ENCODE data around the gene IFNB1. TPM values are rescaled to one million over a fixed set of nuclear protein-coding genes. Genes with fewer than 3 reads are reported as not detected.

IFNB1 gene
- total RNA-seq, 2 donors from 2014 or later: not detected

DNA sequence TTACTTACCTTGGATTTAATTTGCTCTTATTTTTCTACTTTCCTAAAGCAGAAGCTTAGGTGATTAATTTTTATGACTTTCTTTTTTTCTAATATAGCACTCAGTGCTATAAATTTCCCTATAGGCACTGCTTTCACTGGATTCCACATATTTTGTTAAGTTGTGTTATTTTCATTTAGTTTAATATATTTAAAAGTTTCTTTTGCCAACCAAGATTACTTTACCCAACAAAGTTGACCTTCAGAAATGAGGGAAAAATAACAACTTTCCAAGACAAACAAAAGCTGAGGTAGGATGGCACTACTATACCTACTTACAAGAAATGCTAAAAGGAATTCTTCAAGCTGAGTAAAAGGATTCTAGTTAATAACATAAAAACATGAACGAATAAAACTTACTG, 8.8 kb upstream of the IFNB1 start:
- H3K4me3 Mint-ChIP-seq: no peak overlapping the region
- no peak overlapping the region for H3K27ac Mint-ChIP-seq
- no peak for DNase-seq
- Histone ChIP-seq H3K4me3 (ENCODE audit: low read length) (no peak overlapping the region), H3K36me3 (ENCODE audit: control insufficient read depth, insufficient read depth, low read length) (no peaks in the 10 kb centered on the region), H3K9ac (ENCODE audit: extremely low read depth, low read length, poor library complexity, severe bottlenecking) (no peak overlapping the region), H3K9me3 (ENCODE audit: control insufficient read depth, low read length) (peaks cover 9% of the 10 kb centered on the region), H3K27me3 (ENCODE audit: control insufficient read depth, insufficient read depth, low read length, poor library complexity, severe bottlenecking) (no peaks in the 10 kb centered on the region), H3K4me1 (ENCODE audit: control insufficient read depth, insufficient read depth, low read length) (no peaks in the 10 kb centered on the region), H3K27ac (ENCODE audit: low read depth, low read length) (no peak overlapping the region)
- H3K9me3 Mint-ChIP-seq: peaks cover 13% of the 10 kb centered on the region
- no peaks in the 10 kb centered on the region for H3K36me3 Mint-ChIP-seq (ENCODE audit: low read depth)
- no peaks in the 10 kb centered on the region for H3K27me3 Mint-ChIP-seq (ENCODE audit: insufficient read depth)
- TF ChIP-seq, protein P1, sequence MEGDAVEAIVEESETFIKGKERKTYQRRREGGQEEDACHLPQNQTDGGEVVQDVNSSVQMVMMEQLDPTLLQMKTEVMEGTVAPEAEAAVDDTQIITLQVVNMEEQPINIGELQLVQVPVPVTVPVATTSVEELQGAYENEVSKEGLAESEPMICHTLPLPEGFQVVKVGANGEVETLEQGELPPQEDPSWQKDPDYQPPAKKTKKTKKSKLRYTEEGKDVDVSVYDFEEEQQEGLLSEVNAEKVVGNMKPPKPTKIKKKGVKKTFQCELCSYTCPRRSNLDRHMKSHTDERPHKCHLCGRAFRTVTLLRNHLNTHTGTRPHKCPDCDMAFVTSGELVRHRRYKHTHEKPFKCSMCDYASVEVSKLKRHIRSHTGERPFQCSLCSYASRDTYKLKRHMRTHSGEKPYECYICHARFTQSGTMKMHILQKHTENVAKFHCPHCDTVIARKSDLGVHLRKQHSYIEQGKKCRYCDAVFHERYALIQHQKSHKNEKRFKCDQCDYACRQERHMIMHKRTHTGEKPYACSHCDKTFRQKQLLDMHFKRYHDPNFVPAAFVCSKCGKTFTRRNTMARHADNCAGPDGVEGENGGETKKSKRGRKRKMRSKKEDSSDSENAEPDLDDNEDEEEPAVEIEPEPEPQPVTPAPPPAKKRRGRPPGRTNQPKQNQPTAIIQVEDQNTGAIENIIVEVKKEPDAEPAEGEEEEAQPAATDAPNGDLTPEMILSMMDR (conservative IDR thresholded peaks at IDR 0.05): no peak
- no peaks in the 10 kb centered on the region for H3K4me1 Mint-ChIP-seq
- 97% methylated on average over 1 of the region's 1 CpG; no CpG with 5 or more reads in 1 of the 2 experiments for WGBS, 2 experiments (ENCODE audit: insufficient coverage in 1 of 2, insufficient read length in 1 of 2)

DNA sequence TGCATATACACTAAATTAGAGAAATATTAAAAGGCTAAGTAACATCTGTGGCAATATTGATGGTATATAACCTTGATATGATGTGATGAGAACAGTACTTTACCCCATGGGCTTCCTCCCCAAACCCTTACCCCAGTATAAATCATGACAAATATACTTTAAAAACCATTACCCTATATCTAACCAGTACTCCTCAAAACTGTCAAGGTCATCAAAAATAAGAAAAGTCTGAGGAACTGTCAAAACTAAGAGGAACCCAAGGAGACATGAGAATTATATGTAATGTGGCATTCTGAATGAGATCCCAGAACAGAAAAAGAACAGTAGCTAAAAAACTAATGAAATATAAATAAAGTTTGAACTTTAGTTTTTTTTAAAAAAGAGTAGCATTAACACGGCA, 7.3 kb upstream of the IFNB1 start:
- no peak overlapping the region for H3K27ac Mint-ChIP-seq
- Histone ChIP-seq H3K9ac (ENCODE audit: extremely low read depth, low read length, poor library complexity, severe bottlenecking) (no peak overlapping the region), H3K9me3 (ENCODE audit: control insufficient read depth, low read length) (peaks cover 9% of the 10 kb centered on the region), H3K4me1 (ENCODE audit: control insufficient read depth, insufficient read depth, low read length) (no peaks in the 10 kb centered on the region), H3K36me3 (ENCODE audit: control insufficient read depth, insufficient read depth, low read length) (no peaks in the 10 kb centered on the region), H3K27me3 (ENCODE audit: control insufficient read depth, insufficient read depth, low read length, poor library complexity, severe bottlenecking) (no peaks in the 10 kb centered on the region), H3K27ac (ENCODE audit: low read depth, low read length) (no peak overlapping the region), H3K4me3 (ENCODE audit: low read length) (no peak overlapping the region)
- H3K4me1 Mint-ChIP-seq: no peaks in the 10 kb centered on the region
- TF ChIP-seq, protein P1 (conservative IDR thresholded peaks at IDR 0.05): no peak
- H3K9me3 Mint-ChIP-seq: peaks cover 13% of the 10 kb centered on the region
- whole genome bisulfite sequencing, 2 experiments (ENCODE audit: insufficient coverage in 1 of 2, insufficient read length in 1 of 2): 100% methylated on average over 1 of the region's 1 CpG; no CpG with 5 or more reads in 1 of the 2 experiments
- no peak overlapping the region for H3K4me3 Mint-ChIP-seq
- H3K36me3 Mint-ChIP-seq (ENCODE audit: low read depth): no peaks in the 10 kb centered on the region
- no peak for DNase-seq
- H3K27me3 Mint-ChIP-seq (ENCODE audit: insufficient read depth): no peaks in the 10 kb centered on the region

DNA sequence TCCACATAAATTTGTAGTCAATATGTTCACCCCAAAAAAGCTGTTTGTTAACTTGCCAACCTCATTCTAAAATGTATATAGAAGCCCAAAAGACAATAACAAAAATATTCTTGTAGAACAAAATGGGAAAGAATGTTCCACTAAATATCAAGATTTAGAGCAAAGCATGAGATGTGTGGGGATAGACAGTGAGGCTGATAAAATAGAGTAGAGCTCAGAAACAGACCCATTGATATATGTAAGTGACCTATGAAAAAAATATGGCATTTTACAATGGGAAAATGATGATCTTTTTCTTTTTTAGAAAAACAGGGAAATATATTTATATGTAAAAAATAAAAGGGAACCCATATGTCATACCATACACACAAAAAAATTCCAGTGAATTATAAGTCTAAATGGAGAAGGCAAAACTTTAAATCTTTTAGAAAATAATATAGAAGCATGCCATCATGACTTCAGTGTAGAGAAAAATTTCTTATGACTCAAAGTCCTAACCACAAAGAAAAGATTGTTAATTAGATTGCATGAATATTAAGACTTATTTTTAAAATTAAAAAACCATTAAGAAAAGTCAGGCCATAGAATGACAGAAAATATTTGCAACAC, 6.6 kb upstream of the IFNB1 start:
- Histone ChIP-seq H3K27ac (ENCODE audit: low read depth, low read length) (no peak overlapping the region), H3K36me3 (ENCODE audit: control insufficient read depth, insufficient read depth, low read length) (no peaks in the 10 kb centered on the region), H3K4me1 (ENCODE audit: control insufficient read depth, insufficient read depth, low read length) (no peaks in the 10 kb centered on the region), H3K4me3 (ENCODE audit: low read length) (no peak overlapping the region), H3K27me3 (ENCODE audit: control insufficient read depth, insufficient read depth, low read length, poor library complexity, severe bottlenecking) (no peaks in the 10 kb centered on the region), H3K9ac (ENCODE audit: extremely low read depth, low read length, poor library complexity, severe bottlenecking) (no peak overlapping the region), H3K9me3 (ENCODE audit: control insufficient read depth, low read length) (peaks cover 9% of the 10 kb centered on the region)
- no peaks in the 10 kb centered on the region for H3K4me1 Mint-ChIP-seq
- no peaks in the 10 kb centered on the region for H3K36me3 Mint-ChIP-seq (ENCODE audit: low read depth)
- no peaks in the 10 kb centered on the region for H3K27me3 Mint-ChIP-seq (ENCODE audit: insufficient read depth)
- H3K27ac Mint-ChIP-seq: no peak overlapping the region
- TF ChIP-seq, protein P1 (conservative IDR thresholded peaks at IDR 0.05): no peak
- DNase-seq: no peak
- no peak overlapping the region for H3K4me3 Mint-ChIP-seq
- peaks cover 13% of the 10 kb centered on the region for H3K9me3 Mint-ChIP-seq

Data from endodermal cell (in vitro differentiated cells).